PFSK-1 (cell line): Measurements from ENCODE around the gene IFITM2.

Experiments used
- FOXP2 ChIP-seq: optimal IDR thresholded peaks from 2 replicates; pipeline ENCODE3; 2011; ENCODE audit warnings: borderline replicate concordance, control low read depth, inconsistent platforms; ENCODE audit not compliant: insufficient read depth; ENCODE audit errors: extremely low read length, extremely low read depth
- POLR2AphosphoS5 ChIP-seq: IDR thresholded peaks from 2 replicates; pipeline ENCODE4 v1.6.1; 2012; ENCODE audit warnings: low read depth, mild to moderate bottlenecking, control low read depth, low read length, moderate library complexity
- SIN3A ChIP-seq: IDR thresholded peaks from 2 replicates; pipeline ENCODE4 v1.6.1; 2012; ENCODE audit warnings: mild to moderate bottlenecking, low read length, moderate library complexity, borderline replicate concordance; ENCODE audit not compliant: insufficient read depth
- TAF1 ChIP-seq: IDR thresholded peaks from 2 replicates; pipeline ENCODE4 v1.6.1; 2012; ENCODE audit warnings: low read length, control low read depth, borderline replicate concordance; ENCODE audit not compliant: insufficient read depth
- TF ChIP-seq, protein P1 (sequence below), 2 experiments: IDR thresholded peaks; 2 replicates each; pipeline versions ENCODE4 v1.6.1 to v1.8.0; 2011 to 2012; ENCODE audit warnings: low read depth in 2 of 2, low read length in 2 of 2, control low read depth in 1 of 2, inconsistent platforms in 1 of 2, mild to moderate bottlenecking in 1 of 2, moderate library complexity in 1 of 2; ENCODE audit not compliant: insufficient read depth in 1 of 2

DNA sequence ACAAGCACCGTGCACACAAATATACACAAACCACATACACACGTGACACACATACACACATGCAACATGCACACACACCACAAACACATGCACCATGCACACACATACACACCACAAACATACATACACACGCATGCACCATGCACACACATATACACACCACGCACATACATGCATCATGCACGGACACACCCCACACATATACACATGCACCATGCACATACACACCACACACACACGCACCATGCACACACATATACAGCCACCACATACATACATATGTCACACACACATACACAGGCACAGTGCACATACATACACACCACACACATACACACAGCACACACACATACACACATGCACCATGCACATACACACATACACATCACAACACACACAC is 49.0 kb downstream of the IFITM2 start:
- no peak for TF ChIP-seq POLR2AphosphoS5
- TF ChIP-seq TAF1 = no peak
- TF ChIP-seq SIN3A = no peak
- TF ChIP-seq, protein P1, sequence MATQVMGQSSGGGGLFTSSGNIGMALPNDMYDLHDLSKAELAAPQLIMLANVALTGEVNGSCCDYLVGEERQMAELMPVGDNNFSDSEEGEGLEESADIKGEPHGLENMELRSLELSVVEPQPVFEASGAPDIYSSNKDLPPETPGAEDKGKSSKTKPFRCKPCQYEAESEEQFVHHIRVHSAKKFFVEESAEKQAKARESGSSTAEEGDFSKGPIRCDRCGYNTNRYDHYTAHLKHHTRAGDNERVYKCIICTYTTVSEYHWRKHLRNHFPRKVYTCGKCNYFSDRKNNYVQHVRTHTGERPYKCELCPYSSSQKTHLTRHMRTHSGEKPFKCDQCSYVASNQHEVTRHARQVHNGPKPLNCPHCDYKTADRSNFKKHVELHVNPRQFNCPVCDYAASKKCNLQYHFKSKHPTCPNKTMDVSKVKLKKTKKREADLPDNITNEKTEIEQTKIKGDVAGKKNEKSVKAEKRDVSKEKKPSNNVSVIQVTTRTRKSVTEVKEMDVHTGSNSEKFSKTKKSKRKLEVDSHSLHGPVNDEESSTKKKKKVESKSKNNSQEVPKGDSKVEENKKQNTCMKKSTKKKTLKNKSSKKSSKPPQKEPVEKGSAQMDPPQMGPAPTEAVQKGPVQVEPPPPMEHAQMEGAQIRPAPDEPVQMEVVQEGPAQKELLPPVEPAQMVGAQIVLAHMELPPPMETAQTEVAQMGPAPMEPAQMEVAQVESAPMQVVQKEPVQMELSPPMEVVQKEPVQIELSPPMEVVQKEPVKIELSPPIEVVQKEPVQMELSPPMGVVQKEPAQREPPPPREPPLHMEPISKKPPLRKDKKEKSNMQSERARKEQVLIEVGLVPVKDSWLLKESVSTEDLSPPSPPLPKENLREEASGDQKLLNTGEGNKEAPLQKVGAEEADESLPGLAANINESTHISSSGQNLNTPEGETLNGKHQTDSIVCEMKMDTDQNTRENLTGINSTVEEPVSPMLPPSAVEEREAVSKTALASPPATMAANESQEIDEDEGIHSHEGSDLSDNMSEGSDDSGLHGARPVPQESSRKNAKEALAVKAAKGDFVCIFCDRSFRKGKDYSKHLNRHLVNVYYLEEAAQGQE (IDR thresholded peaks at IDR 0.05; ENCODE audit: insufficient read depth in 1 of 2, low read depth in 2 of 2, low read length in 2 of 2) = no peak
- no peak for TF ChIP-seq FOXP2
